PC-9 (cell line): ENCODE measurements around the gene TMEM108.

Experiments used
- EZH2 ChIP-seq: fragments of 200-600 bp; sonication (generic); IDR thresholded peaks from 2 replicates; pipeline ENCODE4 v1.8.0; 2017; ENCODE audit warnings: antibody characterized with exemption, low read depth
- TF ChIP-seq, protein P1 (sequence below): fragments of 200-600 bp; sonication (generic); conservative IDR thresholded peaks from 2 replicates; pipeline ENCODE4 v1.6.1; 2017; ENCODE audit warnings: mixed run types, antibody characterized with exemption, mild to moderate bottlenecking, moderate library complexity

DNA sequence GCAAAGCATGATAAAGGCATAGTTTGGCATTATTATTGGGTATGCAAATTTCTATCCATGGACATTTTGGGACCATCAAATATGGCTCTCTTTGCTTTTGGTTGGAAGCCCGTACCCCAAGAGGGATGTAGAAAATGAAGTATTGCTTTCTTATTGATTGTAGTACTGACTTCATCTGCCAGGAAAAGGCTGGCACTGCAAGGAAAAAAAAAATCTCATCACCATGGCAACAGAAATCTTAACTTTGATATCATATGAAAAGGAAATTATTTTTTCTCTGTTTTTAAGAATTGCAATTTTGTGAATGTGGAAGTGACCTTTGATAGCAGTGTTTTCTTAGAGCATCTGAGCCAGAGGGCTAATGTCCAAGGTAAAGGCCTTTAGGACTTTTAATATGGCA is 151.7 kb downstream of the TMEM108 start:
- TF ChIP-seq, protein P1, sequence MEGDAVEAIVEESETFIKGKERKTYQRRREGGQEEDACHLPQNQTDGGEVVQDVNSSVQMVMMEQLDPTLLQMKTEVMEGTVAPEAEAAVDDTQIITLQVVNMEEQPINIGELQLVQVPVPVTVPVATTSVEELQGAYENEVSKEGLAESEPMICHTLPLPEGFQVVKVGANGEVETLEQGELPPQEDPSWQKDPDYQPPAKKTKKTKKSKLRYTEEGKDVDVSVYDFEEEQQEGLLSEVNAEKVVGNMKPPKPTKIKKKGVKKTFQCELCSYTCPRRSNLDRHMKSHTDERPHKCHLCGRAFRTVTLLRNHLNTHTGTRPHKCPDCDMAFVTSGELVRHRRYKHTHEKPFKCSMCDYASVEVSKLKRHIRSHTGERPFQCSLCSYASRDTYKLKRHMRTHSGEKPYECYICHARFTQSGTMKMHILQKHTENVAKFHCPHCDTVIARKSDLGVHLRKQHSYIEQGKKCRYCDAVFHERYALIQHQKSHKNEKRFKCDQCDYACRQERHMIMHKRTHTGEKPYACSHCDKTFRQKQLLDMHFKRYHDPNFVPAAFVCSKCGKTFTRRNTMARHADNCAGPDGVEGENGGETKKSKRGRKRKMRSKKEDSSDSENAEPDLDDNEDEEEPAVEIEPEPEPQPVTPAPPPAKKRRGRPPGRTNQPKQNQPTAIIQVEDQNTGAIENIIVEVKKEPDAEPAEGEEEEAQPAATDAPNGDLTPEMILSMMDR = no peak
- TF ChIP-seq EZH2 = no peak
